ENCODE results near the gene SCD5.

GRCh38 chr4:82784681-82785610 lies 13.7 kb downstream of the SCD5 start:
- TF ChIP-seq, protein P1, sequence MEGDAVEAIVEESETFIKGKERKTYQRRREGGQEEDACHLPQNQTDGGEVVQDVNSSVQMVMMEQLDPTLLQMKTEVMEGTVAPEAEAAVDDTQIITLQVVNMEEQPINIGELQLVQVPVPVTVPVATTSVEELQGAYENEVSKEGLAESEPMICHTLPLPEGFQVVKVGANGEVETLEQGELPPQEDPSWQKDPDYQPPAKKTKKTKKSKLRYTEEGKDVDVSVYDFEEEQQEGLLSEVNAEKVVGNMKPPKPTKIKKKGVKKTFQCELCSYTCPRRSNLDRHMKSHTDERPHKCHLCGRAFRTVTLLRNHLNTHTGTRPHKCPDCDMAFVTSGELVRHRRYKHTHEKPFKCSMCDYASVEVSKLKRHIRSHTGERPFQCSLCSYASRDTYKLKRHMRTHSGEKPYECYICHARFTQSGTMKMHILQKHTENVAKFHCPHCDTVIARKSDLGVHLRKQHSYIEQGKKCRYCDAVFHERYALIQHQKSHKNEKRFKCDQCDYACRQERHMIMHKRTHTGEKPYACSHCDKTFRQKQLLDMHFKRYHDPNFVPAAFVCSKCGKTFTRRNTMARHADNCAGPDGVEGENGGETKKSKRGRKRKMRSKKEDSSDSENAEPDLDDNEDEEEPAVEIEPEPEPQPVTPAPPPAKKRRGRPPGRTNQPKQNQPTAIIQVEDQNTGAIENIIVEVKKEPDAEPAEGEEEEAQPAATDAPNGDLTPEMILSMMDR (IDR thresholded peaks at IDR 0.05): no peak
- TF ChIP-seq EZH2 (IDR thresholded peaks at IDR 0.05; ENCODE audit: borderline replicate concordance, insufficient read depth, low read depth, low read length, poor library complexity, severe bottlenecking): no peak

All from B cell (primary cell).